ENCODE data around the gene ANXA7.
"Not testable (repeated sequence)": the region's sequence is repeated elsewhere in the genome, so short reads cannot be mapped to it uniquely, and the experiment has no call there.

ANXA7 gene

GRCh38 chr10:73333202-73333601 lies 80.7 kb downstream of the ANXA7 start:
- DNase-seq = no peak

- DNase-seq = no peak
Observed at GRCh38 chr10:73332379-73332778, 81.5 kb downstream of the ANXA7 start.

GRCh38 chr10:73328523-73328922 lies 85.3 kb downstream of the ANXA7 start:
- DNase-seq = not testable (repeated sequence)

- DNase-seq = not testable (repeated sequence)
Observed at GRCh38 chr10:73325290-73325689, 88.6 kb downstream of the ANXA7 start.
